Stimulated activated CD8-positive, alpha-beta memory T cell treated with anti-CD3 and anti-CD28 coated beads, Interleukin-15, amount 100 ng/mL, for 4 hours (primary cell): ENCODE data around the gene CDH23.

Experiments used
- DNase-seq, 2 donors: peaks; one replicate each; pipeline ENCODE4 v3.0.0-alpha.2; 2020; ENCODE audit warnings: low read depth in 2 of 2

The CDH23 gene

DNA sequence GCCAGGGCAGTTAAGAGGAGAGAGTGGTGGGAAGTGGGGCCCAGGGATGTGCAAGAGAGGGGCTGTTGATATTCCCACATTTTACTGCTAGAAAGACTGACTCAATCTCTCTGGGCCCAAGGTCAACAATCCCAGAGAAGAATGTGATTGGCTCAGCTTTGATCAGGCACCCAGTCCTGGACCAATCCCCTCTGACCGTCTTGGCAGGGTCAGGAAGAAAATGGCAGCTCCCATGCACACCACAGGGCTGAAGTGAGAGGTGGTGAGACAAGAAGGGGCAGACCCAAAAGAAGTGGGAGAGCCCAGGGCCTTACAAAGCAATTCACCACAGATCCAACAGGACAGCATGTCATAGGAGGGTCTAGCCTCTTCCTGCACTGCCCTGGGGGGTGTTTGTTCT is 326.1 kb downstream of the CDH23 start:
- no peak for DNase-seq

DNA sequence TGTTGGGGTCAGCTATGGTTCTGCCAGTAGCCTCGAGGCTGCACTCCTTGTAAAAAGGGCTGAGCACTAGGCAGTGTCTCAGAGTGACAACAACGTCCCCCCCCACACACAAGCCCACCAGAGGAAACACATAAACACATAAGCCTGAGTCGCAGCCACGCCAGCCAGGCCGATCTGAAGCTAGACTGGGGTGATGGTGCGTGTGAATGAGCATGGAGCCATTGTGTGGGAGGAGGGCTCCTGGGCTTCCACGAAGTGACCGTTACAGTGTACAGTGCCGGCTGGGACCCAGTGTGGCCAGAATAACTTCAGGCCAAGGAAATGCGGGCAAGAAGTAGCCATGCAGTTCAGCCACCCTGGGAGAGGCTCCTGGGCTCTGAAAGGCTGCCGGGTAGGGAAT is 326.6 kb downstream of the CDH23 start:
- no peak for DNase-seq

DNA sequence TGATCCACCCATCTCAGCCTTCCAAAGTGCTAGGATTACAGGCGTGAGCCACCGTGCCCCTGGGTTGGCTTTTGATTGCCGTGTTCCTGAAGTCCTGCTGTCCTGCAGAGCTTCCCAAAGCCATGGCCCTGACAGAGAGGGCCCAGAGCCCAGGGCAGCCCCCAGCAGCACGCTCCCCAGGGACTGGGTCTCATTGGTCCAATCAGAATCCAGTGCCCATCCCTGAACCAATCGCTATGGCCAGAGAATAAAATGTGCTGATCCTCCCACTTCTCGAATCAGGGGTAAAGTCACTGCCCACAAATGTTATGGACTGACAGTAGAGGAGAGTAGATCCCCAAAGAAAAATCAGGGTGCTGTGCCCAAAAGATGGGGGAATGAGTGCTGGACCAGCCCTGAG is 327.8 kb downstream of the CDH23 start:
- DNase-seq = no peak

DNA sequence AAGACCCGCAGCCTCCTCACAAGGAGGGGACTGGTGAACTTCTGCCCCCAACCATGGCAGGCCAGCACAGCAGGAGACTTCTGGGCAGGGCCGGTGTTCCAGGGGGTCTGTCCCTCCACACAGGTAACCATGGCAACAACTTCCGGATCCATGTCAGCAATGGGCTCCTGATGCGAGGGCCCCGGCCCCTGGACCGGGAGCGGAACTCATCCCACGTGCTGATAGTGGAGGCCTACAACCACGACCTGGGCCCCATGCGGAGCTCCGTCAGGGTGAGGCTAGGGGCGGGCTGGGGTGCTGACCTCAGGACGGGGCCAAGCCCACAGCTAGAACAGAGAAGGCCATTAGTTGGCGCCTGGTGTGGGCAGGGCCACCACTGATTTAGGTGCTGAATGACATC is 328.5 kb downstream of the CDH23 start:
- no peak for DNase-seq

DNA sequence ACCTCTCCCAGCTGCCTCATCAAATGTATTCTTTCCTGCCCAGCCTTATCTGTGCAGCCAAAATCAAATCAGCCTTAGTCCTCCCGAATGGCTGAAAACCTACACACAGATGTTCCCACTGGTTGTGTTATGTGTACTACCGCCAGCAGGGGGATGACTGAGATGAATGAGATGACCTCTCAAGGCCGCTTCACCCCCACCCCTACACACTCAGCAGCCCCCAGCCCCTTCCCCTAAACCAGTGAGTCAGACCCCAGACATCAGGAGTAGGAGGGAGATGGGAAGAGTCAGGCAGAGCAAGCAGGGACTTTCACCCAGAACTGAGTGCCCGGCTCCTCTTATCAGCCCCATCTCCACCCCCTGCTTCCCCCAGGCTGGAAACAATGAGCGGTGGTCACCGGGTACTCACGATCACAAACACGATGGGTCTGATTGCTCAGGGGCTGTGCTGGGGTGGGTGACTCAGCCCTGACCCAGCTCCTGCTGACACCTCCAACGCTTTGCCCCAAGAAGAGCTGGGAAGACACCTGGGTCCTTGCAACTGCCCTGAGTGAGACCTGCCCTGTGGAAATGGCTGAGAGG is 329.4 kb downstream of the CDH23 start:
- peak; percentile 74 to 83 for DNase-seq

DNA sequence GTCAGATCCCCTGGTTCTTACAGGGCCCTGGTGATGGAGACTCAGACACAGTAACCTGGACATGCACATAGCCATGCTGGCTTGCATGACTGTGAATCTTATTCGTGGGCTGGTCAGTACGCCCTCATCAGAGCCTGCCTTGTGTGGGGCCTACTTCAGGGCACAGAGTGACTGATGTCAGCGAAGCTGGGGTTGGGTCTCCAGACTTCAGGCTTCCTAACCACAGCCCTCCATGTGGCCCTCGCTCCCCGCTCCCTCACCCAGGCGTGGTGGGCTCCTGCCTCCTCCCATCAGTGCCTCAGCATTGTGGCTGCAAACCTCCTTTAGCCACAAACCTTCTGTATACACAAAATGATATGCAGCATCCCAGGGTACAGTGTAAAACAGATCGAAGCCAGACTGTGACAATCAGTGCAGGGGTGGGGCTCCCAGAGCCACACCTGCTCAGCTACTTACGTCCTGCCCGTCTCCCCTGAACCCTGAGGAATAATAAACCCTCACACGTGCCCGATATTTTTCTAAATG is 329.9 kb downstream of the CDH23 start:
- peak in 1 of 2 donors; percentile 27 for DNase-seq

DNA sequence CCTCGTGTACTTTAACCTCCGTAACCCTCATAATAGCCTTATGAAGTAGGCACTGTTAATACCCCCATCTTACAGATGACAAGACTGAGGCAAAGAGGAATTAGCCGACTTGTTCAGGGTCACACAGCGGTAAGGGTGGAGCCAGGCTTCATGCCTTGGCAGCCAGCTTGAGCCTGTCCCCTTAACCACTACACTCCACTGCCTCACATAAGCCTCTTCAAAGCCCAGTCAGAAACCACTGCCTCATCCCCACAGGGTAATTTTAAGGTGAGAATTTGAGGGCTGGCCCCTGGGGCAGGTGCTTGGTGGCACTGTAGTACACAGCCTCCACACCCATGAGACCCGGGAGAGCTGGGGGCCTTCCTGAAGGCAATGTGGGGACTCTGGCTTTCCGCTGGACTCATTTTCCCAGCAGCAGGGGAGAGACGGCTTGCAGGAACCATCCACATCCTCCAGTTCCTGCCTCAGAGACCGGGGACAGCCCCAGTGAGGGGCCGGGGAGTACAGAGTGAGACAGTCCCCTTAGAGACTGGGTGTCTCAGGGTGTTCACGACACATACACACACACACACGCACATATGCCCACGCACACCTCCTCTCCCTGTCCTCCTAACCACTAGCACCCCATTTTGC is 330.5 kb downstream of the CDH23 start:
- peak in 1 of 2 donors; percentile 43 for DNase-seq

DNA sequence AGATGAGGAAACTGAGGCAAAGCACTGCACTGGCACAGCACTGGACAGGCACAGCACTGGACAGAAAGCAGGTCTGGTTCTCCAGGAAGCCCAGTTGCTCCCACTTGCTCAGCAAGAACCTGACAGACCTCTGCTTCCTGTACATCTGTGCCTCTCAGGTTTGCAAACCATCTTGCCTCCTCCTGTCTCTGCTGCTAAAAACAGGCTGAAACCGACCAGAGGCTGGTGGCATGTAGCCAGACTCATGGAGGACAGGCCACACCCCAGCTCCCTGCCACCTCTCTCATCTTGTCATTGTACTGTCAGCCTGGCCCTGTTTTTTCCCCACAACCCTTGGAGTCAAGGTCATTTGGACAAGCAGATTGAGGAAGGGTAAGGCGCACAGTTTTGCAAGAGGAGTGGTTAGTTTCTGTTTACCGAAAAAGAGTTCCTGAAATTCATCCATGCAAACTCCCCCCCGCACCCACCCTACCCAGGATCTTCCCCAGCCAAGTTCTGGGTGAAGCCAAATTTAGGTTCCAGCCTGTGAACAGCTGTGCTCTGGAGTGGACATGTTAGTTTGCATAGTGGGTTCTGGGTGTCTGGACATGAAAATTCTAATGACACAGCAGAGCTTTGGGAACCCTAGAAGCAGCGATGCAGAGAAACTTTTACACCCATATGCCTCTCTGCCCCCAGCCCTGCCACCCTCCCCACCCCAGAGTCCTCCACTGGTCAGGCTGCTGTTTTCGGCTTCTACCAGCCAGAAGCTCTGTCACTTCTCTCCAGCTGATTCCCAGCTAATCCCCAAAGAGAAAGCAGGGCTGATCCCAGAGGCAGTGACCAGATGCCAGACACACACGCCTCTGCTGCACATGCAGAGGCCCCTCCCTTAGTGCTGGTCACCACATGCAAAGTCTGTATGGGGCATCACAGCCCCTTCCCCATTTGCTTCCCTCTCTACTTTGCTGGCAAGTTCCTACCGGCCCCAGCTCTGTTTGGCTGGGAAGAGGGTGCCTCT is 331.3 kb downstream of the CDH23 start:
- DNase-seq = no peak

DNA sequence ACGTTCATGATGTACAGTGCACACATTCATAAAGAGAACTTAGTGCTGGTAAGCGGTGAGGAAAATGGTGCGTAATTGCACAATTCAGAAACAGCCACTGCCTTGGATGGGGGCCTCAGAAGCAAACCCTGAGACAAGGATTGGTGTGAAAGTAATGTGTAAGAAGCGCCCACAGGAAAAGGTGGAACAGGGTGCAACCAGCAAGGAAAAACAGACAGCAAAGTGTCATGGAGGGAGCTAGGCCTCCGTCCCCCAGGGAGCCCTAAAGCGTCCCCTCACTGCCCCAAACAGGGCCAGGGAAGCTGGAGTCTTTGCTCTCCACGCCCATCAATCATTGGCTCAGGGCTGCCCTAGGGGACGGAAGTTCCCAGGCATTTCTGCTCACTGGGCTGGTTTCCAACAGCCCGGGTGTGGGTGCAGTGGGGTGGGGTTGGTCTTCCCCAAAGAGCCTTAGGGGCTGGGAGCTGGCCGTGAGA is 332.5 kb downstream of the CDH23 start:
- DNase-seq = no peak

DNA sequence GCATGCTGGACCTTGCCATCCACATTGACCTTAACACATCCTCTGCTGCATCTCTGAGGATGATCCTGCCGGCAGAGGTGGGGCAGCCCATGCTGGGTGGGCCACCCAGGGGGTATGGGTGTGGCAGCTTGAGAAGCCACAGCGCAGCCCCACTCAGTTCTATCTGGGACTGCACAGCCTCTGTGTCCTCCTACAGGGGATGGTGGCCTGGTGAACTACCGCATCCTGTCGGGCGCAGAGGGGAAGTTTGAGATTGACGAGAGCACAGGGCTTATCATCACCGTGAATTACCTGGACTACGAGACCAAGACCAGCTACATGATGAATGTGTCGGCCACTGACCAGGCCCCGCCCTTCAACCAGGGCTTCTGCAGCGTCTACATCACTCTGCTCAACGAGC is 335.1 kb downstream of the CDH23 start:
- no peak for DNase-seq

DNA sequence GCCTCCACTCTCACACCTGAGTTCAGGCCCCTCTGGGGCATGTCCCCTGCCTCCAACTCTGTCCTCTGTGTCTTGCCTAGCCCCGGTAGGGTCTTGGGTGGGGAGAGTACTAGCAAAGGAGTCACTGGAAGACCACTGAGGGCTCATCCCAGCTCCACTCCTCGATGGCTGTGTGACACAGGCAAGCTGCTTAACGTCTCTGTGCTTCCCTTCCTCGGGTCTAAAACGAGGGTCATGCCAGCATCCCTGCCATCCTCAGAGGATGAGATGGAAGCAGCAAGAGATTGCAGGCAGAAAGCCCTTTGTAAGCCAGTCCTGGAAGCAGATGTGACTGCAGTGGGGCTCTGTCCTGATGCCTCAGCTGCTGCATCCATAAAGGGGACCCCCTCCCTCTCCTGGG is 338.1 kb downstream of the CDH23 start:
- DNase-seq = no peak

DNA sequence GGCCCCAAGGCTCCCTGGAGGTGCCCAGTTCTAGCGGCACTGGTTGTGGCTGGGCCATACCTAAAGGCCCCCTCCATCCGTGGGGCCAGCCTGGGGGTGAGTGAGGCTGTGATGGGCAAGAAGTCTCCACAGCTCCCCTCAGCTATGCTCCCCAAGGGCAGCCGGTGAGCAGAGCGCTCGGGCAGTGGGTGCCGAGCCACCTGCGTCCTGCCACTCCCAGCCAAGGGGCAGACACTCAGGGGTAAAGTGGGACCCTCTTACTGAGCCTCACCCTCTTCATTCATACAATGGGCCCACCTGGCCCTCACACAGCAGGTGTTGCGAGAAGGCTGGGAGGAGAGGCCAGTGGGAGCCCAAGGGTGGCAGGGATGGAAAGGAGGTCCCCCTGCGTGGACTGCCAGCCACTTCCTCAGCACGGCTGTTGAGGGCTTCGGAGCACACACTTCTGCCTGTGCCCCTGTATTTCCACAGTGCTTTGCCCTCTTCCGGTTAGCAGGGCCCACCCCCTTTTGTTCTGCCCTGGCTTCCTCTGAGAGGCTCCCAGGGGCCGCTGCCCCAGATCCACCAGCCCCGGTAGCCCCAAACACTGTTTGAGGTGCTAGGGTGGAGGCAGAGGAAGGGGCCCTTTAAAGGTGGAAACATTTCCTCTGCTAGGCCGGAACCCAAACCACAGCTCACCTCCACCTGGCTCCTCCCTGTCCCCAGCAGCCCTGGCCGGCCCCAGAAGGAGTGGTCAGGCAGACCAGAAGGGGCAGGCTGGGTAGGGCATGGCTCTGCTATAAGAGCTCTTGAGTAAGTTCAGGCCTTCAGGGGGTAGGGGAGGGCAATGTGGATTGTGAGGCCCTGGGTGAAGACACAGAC is 339.2 kb downstream of the CDH23 start:
- peak in 1 of 2 donors; percentile 45 for DNase-seq

DNA sequence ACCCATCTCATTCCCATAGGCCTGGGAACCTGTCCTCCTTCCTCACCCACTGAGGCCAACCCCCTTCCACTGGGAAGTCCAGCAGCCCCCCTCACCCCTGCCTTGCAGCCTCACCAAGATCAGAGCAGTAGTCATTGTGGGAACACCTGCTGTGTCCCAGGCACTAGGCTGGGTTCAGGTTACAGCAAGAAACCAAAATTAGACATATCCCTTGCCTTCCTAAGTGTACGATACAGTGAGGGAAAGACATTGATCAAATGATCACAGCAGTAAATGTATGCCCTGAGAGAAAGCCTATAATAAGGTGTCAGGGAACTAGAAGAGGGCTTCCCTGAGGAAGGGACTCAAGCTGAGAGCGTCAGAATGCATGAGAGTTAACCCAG is 339.8 kb downstream of the CDH23 start:
- DNase-seq = no peak

DNA sequence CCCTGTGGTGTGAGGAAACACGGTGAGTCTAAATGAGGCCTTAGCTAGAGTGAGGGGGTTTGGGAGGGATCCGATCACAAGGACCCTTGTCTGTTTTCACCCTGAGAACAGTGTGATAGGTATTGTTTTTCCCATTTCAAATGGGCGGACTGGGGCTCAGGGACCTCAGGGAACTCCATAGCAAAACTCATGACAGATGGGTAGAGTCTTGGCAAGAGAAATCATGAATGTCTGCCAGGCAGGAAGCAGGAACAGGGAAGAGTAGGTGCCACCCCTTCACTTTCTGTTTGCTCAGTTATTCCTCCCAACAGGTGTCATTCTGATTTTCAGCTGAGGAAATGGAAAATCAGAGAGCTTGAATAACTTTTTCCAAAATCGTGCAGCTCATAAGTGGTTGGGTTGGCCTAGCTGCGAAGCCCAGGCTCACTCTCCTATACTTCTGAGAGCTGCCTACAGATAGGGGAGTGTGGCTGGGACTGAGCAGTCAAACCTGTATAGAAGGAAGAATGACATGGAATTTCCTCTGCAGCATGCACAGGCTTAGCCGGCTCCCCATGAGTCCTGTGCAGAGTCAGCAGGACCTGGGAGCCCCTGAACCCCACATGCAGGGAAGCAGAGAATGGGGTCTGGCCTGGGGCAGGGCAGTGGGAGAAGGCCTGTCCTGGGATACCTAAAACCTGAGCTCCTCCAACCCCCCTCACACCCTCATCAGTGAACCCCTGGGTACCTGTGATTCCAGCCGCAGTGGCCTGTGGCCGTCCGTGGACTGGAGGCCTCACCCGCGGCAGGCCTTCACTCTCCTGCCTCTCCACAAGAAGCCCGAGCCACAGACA is 340.5 kb downstream of the CDH23 start:
- no peak for DNase-seq

DNA sequence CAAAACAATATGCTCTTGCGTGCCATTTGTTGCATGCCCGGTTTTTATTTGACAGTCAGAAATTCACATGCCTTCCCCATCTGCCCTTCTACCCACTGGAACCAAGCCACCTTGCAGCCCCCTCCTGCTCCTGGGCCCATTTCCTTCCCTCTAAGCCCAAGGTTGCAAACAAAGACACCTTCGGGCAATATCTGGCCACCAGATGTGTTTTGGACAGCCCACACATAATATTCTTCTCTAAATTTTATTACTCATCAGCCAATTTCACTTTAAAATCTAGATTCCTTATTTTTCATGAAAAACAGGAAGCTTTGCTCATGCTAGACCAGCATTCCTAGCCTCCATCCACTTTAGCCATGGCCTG is 341.1 kb downstream of the CDH23 start:
- DNase-seq = no peak

DNA sequence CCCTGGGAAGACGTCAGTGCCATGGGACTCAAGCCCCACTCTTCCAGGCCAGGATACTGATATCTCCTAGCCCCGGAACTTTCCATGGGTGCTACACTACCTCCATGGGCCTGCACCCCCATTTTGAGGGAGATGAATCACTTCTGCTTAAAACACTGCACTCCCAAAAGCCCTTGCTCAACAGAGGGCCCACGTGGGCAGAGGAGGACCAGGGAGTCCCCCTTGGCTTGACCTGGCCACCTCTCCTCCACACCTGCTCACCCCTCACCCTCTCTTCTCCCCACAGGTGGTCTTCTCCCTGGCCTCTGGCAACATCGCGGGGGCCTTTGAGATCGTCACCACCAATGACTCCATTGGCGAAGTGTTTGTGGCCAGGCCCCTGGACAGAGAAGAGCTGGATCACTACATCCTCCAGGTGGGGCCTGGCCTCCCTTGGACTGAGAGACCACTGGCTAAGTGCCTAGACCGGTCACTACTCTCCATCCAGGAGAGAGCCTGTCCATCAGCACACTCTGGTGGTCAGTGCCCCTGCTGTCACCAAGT is 342.7 kb downstream of the CDH23 start:
- no peak for DNase-seq

DNA sequence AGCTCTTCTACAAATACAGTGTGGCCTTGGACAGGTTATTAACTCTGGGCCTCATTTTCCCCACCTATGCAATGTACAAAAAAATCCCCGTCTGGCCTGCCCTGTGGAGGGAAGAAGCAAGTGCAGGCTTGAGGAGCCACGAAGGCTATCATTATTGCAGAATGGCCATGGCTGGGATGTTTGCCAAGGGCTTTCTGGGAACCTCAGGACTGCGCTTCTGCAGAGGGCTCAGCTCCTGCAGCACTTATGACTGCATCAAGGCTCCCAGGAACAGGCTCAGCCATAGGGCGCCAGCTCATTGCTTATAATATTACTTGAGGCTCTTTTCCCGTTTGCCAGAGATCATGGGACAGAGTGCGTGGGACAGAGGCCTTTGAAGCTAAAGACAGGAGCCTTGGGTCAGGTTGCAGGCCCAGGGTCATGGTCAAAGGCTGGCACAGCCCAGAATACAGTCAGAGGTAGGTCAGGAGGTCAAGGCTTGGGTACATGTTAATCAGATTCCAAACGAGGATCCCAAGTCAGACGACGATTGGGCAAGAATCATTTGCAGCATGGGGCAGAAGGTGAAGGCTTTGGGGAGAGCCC is 343.4 kb downstream of the CDH23 start:
- DNase-seq = no peak

DNA sequence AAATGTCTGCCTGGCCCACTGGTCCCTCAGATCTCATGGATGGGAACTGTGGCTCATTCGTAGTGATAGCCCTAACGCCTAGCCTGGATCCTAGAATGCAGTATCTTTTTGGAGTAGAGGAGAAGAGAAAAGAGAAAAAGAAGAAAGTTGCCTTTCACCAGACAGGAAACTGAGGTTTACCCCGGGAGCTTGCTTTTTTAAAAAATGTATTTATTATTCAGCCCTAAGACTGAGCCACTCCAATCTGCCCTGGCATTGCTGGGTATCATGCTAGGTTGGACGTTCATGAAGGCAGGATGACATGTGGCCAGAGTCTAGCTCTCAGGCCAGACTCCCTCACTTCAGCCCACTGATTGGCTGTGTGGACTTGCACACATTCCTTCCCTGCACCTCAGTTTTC is 344.3 kb downstream of the CDH23 start:
- DNase-seq = no peak

DNA sequence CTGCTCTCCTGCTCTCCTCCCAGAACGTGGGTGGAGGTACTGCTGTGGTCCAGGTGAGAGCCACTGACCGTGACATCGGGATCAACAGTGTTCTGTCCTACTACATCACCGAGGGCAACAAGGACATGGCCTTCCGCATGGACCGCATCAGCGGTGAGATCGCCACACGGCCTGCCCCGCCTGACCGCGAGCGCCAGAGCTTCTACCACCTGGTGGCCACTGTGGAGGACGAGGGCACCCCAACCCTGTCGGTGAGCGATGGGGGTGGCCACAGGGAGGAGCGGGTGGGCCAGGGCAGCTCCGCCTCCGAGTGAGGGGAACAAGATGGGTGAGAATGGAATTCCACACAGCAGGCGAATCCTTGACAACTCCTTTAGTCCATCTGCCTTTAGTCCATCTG is 345.0 kb downstream of the CDH23 start:
- DNase-seq = no peak
